CD4-positive, alpha-beta T cell treated with Interleukin-6 at 100 ng/mL for 8 hours (primary cell): ENCODE measurements around the gene ALCAM.

ENCODE experiments used
- DNase-seq: peaks from one replicate; pipeline ENCODE4 v3.0.0-alpha.2; 2020; ENCODE audit warnings: mixed read lengths, low spot score

The ALCAM gene

DNA sequence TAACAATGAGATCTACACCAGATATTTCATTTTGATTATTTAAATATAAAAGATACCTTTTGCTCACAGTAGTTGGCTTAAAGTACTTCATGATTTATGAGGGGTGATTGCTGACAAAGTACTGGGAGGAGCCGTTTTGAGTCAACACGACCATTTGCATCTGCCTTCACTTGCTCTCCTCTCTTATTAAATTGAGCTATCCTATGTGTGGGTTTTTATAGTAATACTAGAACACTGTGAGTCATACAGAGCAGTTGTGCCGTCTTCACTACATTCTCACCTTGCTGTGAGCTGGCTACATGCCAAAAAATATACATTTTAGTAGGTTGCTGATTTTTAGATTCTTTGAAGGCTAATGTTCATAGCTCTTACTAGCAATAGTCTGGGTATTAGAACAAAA, 161.2 kb downstream of the ALCAM start:
- DNase-seq = no peak

DNA sequence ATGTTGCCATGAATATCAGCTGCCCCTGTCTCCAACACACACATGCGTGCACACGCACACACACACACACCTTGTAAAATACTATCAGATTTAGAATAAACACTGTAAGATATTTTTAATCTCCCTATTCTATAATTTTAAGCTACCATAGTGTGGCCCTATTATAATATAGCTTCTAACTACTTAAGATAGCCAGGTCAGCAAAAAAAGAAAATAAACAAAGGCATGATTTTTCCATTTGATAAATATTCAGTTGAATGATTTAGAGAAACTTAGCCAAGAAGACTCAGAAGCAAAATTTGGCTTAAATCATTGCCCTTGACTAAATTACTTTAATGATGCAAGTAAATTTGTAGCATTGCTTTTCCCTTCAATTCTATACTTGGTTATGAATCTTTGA, 162.2 kb downstream of the ALCAM start:
- no peak for DNase-seq

DNA sequence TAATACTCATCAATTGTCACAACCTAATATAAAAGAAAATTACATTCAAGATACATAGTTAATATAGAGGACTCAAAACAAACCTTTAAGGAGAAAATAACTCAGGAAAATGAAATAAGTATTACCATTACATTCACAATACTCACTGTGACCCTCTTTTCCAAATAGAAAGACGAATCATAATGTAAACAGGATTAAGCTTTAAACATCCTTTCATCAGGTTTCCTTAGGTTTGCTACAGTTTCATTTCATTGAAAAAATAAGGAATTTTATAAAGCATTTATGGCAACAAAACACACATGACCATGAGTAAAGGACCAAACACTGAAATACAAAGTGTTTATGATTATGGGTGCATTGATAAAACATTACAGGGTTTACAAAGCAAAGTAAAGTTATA, 162.7 kb downstream of the ALCAM start:
- no peak for DNase-seq

DNA sequence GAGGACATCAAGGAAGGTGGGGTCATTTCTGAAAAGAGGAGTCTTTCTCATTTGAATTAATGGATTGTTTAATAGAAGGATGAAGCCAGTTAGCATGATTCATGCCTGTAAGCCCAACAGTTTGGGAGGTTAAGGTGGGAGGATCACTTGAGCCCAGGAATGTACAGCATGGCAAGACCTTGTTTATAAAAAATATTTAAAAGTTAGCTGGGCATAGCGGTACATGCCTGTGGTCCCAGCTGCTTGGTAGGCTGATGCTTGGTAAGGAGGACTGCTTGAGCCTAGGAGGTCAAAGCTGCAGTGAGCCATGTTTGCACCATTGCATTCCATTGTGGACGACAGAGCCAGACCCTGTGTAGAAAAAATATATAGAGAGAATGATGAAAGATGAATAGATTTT, 165.5 kb downstream of the ALCAM start:
- no peak for DNase-seq

DNA sequence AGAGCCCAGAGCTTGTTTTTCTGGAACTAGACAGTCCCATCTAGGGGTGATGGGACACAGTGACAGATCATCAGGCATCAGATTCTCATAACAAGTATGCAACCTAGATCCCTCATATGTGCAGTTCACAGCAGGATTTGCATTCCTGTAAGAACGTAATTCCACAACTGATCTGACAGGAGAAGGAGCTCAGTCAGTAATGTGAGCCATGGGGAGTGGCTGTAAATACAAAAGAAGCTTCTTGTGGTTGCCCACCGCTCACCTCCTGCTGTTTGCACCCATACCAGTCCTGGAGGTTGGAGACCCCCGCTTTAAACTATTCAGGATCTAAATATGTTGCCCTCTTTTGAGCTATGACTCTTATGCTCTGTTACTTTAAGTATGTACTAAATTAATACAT, 167.3 kb downstream of the ALCAM start:
- DNase-seq = no peak

DNA sequence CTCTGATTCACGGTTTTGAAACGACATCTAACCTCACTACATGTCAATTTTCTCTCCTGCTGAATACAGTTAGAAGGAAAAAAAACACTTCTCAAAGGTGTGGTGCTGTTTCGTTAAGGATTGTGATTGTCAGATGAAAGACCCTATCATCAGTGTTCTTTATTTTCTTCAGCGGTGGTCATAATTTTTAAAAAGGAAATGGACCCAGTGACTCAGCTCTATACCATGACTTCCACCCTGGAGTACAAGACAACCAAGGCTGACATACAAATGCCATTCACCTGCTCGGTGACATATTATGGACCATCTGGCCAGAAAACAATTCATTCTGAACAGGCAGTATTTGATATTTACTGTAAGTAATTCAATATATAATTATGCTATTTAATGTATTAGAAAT, 167.8 kb downstream of the ALCAM start:
- no peak for DNase-seq

DNA sequence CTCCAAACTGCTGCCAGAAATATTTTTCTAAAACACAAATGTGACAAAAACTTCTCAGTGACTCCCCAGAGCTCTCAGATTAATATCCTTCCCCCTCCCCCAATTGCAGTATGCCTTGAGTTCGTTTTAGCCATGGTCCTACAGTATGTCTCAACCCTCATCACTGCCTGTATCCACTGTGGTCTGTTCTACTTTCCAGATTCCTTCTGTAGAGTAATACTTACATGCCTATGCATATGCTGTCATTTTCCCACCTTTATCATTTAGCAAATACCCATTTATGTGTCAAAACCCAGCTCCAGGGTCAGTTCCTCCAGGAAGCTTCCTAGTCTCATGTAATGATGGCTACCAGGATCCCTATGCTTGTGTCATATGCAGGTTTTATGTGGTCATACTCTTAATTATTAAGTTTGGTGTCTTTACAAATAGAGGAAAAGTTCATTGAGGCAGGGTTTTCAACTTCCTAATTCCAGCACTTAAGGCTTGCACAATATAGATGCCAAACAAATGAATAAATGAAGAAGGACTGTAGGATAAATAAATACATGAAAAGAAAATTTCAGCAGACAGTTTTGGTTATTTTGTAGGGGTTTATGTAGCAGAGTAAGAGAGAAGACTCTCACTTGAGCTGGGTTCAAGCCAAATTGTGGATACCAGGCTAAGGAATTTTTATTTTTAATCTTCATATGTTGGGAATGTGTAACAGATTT, 170.8 kb downstream of the ALCAM start:
- no peak for DNase-seq

DNA sequence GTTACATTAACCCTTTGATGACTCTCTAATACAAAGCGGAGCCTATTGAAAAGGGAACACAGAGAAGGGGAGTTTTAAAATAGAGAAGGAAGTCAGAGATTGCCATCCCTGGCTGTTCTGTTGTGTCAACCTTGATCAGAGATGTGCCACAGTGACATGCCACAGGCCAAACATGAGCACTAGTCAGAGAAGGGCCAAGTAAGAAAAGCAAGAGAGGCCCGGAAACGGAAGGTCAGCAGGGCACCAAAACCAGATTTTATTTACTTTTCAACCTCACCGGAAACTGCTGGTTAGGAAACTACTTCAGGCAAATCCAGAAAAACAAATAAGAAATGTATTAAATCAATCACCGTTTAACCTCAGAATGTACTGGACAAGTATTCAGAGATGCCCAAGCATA, 171.8 kb downstream of the ALCAM start:
- no peak for DNase-seq

DNA sequence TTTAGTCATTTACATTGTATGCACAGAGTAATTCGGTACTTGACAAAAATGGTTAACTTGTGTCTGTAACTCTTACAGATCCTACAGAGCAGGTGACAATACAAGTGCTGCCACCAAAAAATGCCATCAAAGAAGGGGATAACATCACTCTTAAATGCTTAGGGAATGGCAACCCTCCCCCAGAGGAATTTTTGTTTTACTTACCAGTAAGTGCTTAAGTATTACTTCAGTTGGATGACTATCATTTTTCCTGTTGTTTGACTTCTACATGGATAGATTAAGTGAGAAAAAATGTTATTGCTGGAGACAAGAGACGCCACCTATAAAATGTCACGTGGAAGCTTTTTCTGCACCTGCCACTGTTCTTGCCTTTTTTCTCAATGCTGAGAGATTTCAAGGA, 173.2 kb downstream of the ALCAM start:
- no peak for DNase-seq

DNA sequence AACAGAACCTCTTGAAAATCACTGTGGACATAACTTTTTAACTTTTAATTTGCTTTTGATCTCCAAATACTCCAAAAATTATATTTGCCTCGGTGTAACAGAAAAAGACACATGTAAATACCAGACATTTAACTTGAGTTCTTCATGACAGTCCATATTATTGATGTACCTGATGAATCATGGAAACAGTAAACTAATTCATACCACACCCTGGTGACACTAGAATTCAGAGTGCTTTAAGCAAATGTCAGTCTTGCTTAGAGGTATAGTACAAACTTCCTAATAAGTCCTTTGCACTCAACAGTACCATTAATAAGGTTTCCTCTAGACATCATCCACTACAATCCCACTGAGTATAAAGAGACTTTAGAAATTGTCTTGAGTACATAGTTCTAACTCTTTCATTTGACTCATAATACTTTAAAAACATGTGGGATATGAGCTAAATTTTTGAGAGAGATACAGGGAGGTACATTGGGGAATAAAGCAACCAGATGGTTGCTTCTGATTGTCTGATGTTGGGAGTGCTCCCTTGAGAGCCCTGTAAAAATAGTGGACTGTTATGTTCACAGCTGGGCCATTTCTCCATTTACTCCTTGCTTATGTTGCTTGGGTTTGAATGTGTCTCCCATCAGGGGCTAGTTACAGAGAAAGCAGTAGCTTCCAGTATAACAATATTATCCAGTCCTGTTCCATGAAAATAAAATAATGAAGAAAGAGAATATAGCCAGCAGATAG, 175.7 kb downstream of the ALCAM start:
- DNase-seq = no peak

DNA sequence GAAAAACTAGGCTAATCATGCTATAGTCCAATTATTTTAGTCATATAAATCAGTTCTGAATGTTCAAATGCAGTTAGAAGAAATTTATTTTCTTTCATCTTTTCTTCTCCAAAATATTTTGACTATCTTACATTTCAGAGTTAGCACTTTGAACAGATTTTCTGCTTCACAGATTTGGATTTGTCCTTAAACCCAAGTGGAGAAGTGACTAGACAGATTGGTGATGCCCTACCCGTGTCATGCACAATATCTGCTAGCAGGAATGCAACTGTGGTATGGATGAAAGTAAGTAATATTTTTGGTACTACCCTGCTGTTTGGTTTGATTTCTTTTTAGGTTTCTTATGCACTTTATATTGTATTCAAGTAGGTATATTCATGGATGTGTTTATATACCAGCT, 178.3 kb downstream of the ALCAM start:
- no peak for DNase-seq

DNA sequence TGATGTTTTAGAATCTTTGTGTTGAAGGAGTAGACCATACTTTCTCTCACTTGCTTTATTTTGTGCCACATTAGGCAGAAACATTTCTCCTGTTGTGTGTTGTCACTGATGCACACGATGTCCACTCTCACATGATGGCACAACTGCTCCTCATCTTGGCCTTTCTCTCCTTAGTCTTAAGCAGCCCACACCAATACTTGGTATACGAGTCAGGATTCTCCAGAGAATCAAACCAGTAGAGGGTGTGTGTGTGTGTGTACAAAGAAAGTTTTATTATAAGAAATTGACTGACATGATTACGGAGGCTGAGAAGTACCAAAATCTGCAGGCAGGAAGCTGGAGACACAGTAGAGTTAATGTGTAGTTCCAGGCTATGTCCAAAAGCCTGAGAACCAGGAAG, 187.1 kb downstream of the ALCAM start:
- DNase-seq = no peak

DNA sequence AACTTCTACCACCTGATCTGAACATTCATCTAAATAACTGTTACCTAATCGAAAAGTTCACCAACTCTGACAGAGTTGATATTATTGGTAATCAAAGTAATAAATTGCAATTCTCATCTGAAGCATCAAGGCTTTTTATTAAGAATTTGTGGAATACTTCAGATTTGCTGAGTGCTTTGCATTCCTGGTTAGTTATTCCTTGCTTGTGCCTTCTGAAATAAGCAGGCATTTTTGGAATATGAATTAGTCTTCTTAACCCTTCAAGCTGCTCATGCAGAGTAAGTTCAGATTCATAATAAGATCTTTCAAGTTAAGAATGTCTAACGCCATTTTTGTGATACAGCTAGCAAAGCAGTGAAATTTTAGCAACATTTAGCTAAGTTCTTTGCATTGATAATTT, 188.5 kb downstream of the ALCAM start:
- no peak for DNase-seq

DNA sequence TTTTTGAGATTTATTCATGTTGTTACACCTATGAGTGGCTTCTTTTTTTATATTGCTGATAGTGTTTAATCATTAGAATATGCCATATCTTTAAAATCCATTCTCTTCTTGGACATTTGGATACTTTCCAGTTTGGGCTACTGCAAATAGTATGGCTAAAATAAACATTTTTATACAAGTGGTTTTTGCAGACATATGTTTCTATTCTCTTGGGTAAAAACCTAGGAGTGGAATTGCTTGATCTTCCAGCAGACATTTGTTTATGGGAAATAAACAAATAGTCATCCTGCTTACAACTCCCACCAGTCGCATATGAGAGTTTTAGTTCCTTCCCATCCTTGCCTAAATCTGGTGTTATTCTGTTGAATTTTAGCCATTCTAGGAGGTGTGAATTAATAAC, 193.1 kb downstream of the ALCAM start:
- DNase-seq = no peak

DNA sequence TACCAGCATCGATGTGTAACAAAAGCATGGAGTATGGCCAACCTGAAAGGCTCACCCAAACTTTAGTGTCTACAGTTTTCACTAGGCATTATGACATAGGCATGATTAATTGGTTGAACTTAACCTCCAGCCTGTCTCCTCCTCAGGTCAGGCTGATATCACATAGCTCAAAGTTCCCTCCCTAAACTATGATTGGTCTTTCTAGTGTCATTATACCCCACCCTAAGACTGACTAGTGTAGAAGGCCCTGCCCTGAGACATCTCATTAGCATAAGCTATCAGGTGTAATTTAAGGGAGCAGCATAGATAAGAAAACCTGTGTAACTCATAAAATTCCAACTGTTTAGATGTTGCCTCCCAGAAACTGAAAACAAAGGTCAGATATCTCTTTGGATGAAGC, 195.2 kb downstream of the ALCAM start:
- no peak for DNase-seq

DNA sequence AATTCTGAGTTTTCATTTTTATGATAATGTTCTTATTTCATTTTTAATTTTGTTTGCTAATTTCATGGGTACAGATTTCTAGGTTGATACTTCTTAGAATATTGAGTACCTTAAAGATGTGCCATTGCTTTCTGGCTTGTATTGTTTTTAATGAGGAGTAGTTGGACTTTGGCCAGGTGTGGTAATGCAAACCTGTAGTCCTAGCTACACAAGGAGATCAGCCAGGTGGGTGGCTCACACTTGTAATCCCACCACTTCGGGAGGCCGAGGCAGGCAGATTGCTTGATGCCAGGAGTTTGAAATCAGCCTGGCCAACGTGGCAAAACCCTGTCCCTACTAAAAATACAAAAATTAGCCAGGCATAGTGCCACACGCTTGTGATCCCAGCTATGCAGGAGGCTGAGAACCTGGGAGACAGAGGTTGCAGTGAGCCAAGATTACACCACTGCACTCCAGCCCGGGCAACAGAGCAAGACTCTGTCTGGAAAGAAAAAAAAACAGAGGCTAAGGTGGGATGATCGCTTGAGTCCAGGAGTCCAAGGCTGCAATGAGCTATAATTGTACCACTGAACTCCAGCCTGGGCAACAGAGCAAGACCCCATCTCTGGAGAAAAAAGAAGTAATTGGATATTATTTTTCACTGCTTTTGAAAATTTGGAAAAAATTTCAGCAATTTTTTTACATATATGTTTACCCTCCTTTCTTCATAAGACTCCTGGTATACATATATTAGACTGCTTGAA, 198.0 kb downstream of the ALCAM start:
- no peak for DNase-seq

DNA sequence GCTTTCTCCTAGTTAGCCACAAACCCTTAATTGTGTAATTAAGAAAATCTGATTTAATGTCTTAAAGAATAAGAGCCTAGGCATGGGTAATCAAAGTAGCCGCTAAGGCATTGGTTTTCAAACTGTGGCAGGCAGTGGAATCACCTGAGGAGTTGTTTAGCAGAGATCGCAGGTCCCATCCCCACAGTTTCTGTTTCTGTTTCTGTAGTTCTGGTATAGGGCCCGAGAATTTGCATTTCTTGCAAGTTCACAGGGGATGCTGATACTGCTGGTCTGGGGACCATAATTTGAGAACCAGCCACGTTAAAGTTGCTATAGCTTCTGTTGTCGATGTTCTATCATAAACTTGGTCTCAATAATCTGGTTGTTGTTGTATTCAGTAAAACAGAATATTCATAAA, 204.3 kb downstream of the ALCAM start:
- DNase-seq = no peak

DNA sequence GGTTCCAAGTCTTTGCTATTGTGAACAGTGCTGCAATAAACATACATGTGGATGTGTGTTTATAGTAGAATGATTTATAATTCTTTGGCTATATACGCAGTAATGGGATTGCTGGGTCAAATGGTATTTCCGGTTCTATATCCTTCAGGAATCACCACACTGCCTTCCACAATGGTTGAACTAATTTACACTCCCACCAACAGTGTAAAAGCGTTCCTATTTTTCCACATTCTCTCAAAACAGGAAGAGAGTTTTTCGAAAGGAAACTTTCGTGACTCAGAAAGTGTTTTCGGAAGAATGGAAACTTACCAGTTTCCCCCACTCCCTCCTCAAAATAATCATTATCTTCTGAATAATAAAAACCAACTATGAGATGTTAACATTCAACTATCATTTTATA, 205.8 kb downstream of the ALCAM start:
- DNase-seq = no peak

DNA sequence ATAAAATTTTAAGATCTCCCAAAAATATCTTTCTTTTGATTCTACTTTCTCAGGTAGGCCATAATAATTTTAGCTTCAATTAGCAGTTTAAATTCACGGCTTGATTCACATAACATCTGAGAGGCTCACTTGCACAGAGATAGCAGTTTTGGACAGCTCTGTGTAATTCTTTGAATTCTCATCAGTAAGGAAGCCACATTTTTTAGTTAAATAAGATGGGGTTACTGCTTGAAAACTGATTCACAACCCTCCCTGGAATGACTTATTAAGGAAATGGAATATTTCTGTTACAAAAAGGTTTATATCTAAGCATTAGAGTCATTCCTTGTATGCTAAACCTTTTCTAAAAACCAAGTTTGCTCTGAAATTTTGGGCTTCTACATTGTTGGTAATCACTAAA, 212.7 kb downstream of the ALCAM start:
- no peak for DNase-seq

DNA sequence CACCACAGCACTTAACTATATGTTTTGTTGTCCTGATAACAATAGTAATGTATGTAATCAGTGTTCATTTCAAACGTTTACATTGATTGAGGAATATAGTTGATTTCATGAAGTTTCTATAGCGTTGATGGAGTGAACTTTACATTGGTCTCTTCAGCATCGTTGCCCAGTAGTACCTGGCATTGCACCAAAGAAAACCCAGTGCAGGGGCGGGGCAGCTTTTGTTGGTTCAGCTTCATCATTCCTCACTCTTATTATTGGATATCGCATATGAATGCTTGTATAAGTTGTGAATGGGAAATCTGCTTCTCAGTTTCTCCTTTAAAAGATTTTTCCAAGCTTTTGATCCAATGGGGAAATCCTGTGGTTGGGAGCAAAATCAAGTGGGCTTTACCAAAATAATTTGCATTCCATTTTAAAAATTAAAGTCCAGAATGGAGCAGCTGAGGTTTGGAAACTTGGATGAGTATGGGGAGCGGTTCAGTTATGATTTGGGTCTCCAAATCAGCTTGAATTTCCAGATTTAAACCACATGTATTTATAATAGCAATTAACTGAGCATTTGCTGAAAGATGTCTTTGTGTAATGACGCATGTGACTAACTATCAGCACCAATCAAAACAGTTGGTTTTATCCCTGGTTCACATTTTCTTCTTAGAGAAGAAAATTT, 213.7 kb downstream of the ALCAM start:
- DNase-seq = no peak

DNA sequence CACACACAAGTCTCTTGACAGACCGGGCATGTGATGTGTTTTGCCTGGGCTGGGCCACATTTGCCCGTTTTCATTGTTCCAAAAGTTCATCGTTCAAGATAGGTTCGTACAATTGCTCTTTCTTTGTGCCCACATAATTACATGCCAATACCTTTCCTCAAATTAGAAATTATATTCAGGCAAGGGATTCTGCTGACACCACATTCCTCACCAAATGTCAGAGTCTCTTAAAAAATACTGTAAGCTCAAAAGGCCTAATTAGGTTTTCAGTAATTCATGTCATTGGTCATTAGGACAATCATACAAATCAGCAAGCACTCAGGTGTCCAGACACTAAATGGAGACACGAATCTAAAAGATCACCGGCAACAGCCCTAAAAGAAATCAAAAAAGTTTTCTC, 215.3 kb downstream of the ALCAM start:
- no peak for DNase-seq

DNA sequence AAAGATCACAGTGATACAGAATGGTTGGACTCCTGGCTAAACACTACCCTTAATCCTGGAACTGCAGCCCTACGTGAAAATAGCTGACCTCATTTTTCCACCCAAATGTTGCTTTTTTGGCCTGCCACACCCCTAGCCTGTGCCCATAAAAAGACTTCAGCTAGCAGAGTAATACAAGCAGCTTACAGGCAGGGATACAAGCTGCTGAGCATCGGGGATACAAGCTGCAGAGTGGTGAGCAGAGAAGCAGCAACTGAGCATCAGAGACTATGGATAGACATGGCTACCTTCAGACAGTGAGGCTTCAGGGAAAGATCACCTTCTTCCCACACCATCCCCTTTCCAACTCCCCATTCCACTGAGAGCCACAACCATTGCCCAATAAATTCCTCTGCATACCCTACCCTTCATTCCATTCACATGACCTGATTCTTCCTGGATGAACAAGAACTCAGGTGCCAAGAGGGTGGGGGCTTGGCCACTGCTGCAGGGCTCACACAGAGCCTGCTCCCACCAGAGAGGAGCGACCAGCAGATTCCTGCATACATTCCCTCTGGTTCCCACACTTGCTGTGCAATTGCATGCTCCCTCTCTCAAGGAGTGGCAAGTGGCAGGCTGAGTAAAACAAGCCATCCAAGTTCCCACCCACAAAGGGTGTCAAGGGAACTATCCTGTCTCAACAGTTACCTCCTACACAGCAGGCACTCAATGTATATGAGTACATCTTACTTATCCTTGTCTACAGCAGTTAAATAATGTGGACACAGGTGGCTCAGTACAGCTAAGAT, 217.5 kb downstream of the ALCAM start:
- no peak for DNase-seq
